Testis (tissue), 2 donors: ENCODE results near the gene OSCP1.

Experiments used
- POLR2A ChIP-seq: fragments of 450-650 bp; IDR thresholded peaks from one replicate; pipeline ENCODE4 v1.6.1; 2017; ENCODE audit warnings: antibody characterized with exemption, mild to moderate bottlenecking, moderate library complexity
- TF ChIP-seq, protein P1 (sequence below), 3 experiments: fragments of 450-650 bp in 2 of 3; fragments of 200-600 bp in 1 of 3; sonication (generic) in 1 of 3; IDR thresholded peaks; one replicate each; pipeline ENCODE4 v1.5.1; 2016 to 2019; ENCODE audit warnings: antibody characterized with exemption in 3 of 3, mild to moderate bottlenecking in 2 of 3, moderate library complexity in 1 of 3

GRCh38 chr1:36456391-36456928, 6.2 kb upstream of the OSCP1 start:
- TF ChIP-seq, protein P1, sequence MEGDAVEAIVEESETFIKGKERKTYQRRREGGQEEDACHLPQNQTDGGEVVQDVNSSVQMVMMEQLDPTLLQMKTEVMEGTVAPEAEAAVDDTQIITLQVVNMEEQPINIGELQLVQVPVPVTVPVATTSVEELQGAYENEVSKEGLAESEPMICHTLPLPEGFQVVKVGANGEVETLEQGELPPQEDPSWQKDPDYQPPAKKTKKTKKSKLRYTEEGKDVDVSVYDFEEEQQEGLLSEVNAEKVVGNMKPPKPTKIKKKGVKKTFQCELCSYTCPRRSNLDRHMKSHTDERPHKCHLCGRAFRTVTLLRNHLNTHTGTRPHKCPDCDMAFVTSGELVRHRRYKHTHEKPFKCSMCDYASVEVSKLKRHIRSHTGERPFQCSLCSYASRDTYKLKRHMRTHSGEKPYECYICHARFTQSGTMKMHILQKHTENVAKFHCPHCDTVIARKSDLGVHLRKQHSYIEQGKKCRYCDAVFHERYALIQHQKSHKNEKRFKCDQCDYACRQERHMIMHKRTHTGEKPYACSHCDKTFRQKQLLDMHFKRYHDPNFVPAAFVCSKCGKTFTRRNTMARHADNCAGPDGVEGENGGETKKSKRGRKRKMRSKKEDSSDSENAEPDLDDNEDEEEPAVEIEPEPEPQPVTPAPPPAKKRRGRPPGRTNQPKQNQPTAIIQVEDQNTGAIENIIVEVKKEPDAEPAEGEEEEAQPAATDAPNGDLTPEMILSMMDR (IDR thresholded peaks at IDR 0.05) = no peak
- TF ChIP-seq POLR2A = no peak
